ENCODE results near the gene BRSK1.
A peak's percentile ranks its signal among the peaks of the same experiment; 100 is the strongest.

GRCh38 chr19:55325172-55325571 is 41.4 kb downstream of the BRSK1 start, which contains the start of gene TMEM150B:
- TF ChIP-seq CTCF (IDR thresholded peaks at IDR 0.05): no peak
- peak in 1 of 2 donors; percentile 27 for TF ChIP-seq POLR2AphosphoS5 (IDR thresholded peaks at IDR 0.05)
- peak in 1 of 4 donors; percentile 58 for TF ChIP-seq POLR2A (IDR thresholded peaks at IDR 0.05)
